Prostate gland (tissue), 2 donors: ENCODE measurements around the gene OSR1. TPM values are rescaled to one million over a fixed set of nuclear protein-coding genes. Genes with fewer than 3 reads are reported as not detected.

Experiments
- DNase-seq: peaks from one replicate; pipeline ENCODE4 v3.0.0-alpha.2; 2019; ENCODE audit warnings: low spot score
- H3K27ac ChIP-seq, 2 donors: fragments of 200-600 bp; sonication (generic); 2 replicates each; pipeline ENCODE4 v1.5.1; 2017 to 2019
- H3K27me3 ChIP-seq: fragments of 200-600 bp; sonication (generic); replicated peaks from 2 replicates; pipeline ENCODE4 v1.5.1; 2019; ENCODE audit not compliant: insufficient read depth
- H3K36me3 ChIP-seq, 2 donors: fragments of 200-600 bp; sonication (generic); 1 replicate in 1 of 2; 2 replicates in 1 of 2; pipeline versions ENCODE4 v1.5.1 to v1.8.1; 2017 to 2019
- H3K4me1 ChIP-seq: fragments of 200-600 bp; sonication (generic); replicated peaks from 2 replicates; pipeline ENCODE4 v1.5.1; 2019
- H3K4me3 ChIP-seq, 2 donors: fragments of 200-600 bp; sonication (generic); 2 replicates each; pipeline ENCODE4 v1.5.1; 2017 to 2019
- H3K9me3 ChIP-seq: fragments of 200-600 bp; sonication (generic); 2 replicates; pipeline ENCODE4 v1.5.1; 2017
- CTCF ChIP-seq, 4 experiments: fragments of 200-600 bp in 2 of 4; fragments of 450-650 bp in 2 of 4; sonication (generic) in 2 of 4; IDR thresholded peaks; 1 replicate in 3 of 4; 2 replicates in 1 of 4; pipeline ENCODE4 v1.5.1; 2016 to 2019; ENCODE audit warnings: antibody characterized with exemption in 4 of 4, mild to moderate bottlenecking in 2 of 4, moderate library complexity in 2 of 4
- POLR2A ChIP-seq: fragments of 450-650 bp; IDR thresholded peaks from one replicate; pipeline ENCODE4 v1.6.1; 2016; ENCODE audit warnings: antibody characterized with exemption, mild to moderate bottlenecking
- POLR2AphosphoS5 ChIP-seq: sonication (generic); formaldehyde crosslinking; IDR thresholded peaks from one replicate; pipeline ENCODE4 v1.6.1; 2017; ENCODE audit warnings: antibody characterized with exemption
- WGBS: methylation state at CpG from one replicate; pipeline ENCODE4 v1.1.5; 2018; 5-methylcytosine and 5-hydroxymethylcytosine counted together
- intact Hi-C: fragments of 100-400 bp; cut with DNase I; formaldehyde crosslinking; loops from one replicate; pipeline ENCODE4 v1.14.2; 2022
- total RNA-seq, 2 donors: library from RNA; depleted of rRNA; stranded (reverse); fragments of >200 nt; gene quantifications; one replicate each; pipeline ENCODE4 v1.1.0, GENCODE V29; 2016

The OSR1 gene
- total RNA-seq, 2 donors from 2014 or later = 9.3 to 47.9 TPM

DNA sequence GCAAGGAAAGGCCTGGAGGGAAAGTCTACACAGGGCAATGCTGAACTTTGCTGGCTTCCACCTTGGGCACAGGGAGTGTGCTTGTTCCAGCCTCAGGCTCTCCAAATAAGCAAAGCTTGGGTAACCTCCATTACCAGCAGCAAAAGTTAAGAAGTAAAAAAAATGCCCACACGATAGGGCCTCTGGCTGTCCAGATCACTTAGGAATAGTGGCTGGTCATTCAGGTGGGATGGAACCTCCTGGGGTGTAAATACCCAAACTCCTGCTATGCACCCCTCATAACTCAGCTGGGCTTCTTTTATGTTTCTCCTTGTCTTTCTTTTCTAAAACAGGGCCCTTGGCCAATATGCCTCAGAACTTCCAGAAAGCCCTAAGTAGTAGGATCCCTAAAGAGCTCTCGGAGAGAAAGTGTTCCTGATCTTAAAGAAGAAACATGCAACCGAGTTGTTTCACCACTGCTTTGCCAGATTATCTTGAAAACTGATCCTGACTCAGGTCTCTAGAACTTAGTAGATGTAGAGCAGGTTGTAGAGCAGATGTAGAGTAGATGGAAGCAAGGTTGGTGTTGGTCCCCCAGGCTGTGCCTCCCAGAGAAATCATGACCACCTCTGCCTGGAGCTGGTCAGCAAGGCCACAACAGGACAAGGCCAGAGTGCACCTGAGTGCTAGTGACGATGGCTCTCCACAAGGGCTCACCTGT, 2.0 kb upstream of the OSR1 start:
- TF ChIP-seq POLR2A (no peak), POLR2AphosphoS5 (no peak), CTCF (IDR thresholded peaks at IDR 0.05) (no peak)
- Histone ChIP-seq H3K36me3 (no peaks in the 10 kb centered on the region), H3K27ac (no peak overlapping the region), H3K27me3 (peaks cover 5% of the 10 kb centered on the region), H3K4me1 (no peaks in the 10 kb centered on the region), H3K4me3 (no peak overlapping the region), H3K9me3 (no peaks in the 10 kb centered on the region)
- intact Hi-C loops = loop anchor here (5.0 to 10.0 kb wide), 4 partner anchors 373 to 973 kb away; no protein-coding TSS in a partner anchor
- DNase-seq = no peak
- 90% methylated on average over 4 of the region's 4 CpGs for WGBS

DNA sequence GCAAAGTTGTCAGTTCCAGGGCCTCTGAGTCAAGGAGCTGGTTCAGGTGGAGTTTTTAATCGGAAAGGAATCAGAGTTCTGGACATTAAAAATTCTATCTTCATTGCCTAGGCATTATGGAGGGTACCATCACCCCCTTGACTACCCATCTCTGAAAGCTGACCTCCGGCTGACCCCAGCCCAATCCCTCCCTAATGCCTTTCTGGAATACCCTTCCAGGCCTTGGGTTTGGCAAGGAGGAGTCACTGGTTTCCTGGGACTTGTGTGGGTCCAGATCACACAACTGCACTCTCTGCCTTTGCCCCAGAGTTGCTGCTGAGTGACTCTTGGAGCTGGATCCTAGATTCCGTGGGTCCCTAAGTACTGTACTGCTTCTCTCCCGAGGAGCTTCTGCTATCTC, 1.0 kb upstream of the OSR1 start:
- Histone ChIP-seq H3K4me3 (no peak overlapping the region), H3K9me3 (no peaks in the 10 kb centered on the region)
- TF ChIP-seq CTCF (IDR thresholded peaks at IDR 0.05) = no peak
- no peak for TF ChIP-seq POLR2AphosphoS5
- no peak for TF ChIP-seq POLR2A

GRCh38 chr2:19359021-19359357, 566 bp upstream of the OSR1 start:
- Histone ChIP-seq H3K9me3 (no peaks in the 10 kb centered on the region), H3K4me1 (no peaks in the 10 kb centered on the region), H3K27ac (peak overlapping the region; percentile 73 to 77), H3K4me3 (peak overlapping the region; percentile 47 to 61), H3K36me3 (no peaks in the 10 kb centered on the region), H3K27me3 (peaks cover 5% of the 10 kb centered on the region)
- TF ChIP-seq CTCF (IDR thresholded peaks at IDR 0.05) (no peak), POLR2A (no peak), POLR2AphosphoS5 (no peak)
- DNase-seq = no peak
- intact Hi-C loops = loop anchor here (5.0 kb wide), 1 partner anchor 503 kb away; no protein-coding TSS in a partner anchor
- WGBS = 21% methylated on average over 10 of the region's 14 CpGs

More for the DNA sequence above, 1.0 kb upstream of the OSR1 start:
- Histone ChIP-seq H3K4me1 (no peaks in the 10 kb centered on the region), H3K36me3 (no peaks in the 10 kb centered on the region), H3K27me3 (peaks cover 5% of the 10 kb centered on the region), H3K27ac (peak overlapping the region in 1 of 2 donors; percentile 73)
- 85% methylated on average over 4 of the region's 4 CpGs for WGBS
- intact Hi-C loops = loop anchor here (5.0 kb wide), 1 partner anchor 503 kb away; no protein-coding TSS in a partner anchor
- DNase-seq = no peak

DNA sequence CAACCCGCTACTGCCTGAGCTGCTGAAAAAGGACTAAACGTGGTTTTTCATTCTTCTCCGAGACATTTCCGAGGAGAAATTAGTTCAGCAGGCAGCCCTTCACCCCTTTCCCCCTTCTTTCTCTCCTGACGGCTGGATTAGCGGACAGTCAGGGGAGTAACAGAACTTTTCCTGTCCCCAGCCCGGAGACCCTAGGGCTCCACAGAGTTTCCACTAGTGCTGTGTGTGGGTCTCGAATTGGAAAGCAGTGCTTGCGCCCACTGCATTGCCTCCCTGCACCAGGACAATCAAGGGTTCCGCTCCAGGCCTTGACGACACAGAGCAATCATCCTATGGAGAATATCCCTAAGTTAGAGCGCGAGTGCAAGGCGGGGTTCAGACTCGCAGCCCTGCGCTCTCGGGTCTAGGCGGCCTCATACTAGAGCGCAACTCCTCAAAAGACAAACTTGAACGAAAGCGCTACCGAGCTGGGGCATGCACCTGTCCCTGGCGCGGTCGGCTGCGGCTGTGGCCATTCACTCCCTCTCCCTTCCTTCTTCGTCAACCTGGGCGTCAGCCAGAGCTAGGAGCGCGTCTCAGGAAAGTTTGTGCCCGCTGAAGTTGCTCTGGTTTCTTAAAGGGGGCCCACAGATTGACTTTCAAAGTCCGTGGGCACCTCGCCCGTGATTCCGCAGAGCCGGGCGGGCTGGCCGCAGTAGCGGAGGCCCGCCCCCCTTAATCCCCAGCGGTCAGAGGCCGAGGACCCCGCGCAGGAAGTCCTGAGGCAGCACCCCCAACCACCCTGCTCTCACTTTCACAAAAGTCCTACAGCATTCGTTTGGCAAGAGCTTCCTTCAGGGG, 801 bp downstream of the OSR1 start:
- WGBS = 6% methylated on average over 45 of the region's 45 CpGs
- H3K27ac ChIP-seq = peak overlapping the region; percentile 73 to 77
- no peaks in the 10 kb centered on the region for H3K36me3 ChIP-seq
- H3K9me3 ChIP-seq = no peaks in the 10 kb centered on the region
- DNase-seq = peak; percentile 35
- H3K4me1 ChIP-seq = no peaks in the 10 kb centered on the region
- intact Hi-C loops = loop anchor here (2.0 to 5.0 kb wide), 3 partner anchors 505 to 917 kb away; no protein-coding TSS in a partner anchor
- H3K4me3 ChIP-seq = peak overlapping the region; percentile 47 to 61
- TF ChIP-seq POLR2AphosphoS5 (no peak), CTCF (IDR thresholded peaks at IDR 0.05) (no peak), POLR2A (no peak)
- H3K27me3 ChIP-seq = peaks cover 5% of the 10 kb centered on the region
